Retinal pigment epithelial cell (primary cell): ENCODE measurements around the gene HSD17B8.

Source experiments
- DNase-seq: peaks from one replicate; pipeline ENCODE4 v3.0.0-alpha.2; 2010; ENCODE audit warnings: low read depth
- H3K4me3 ChIP-seq: 2 replicates; pipeline ENCODE4 v1.5.1; 2011; ENCODE audit warnings: mild to moderate bottlenecking, low read length, control low read depth, moderate library complexity
- TF ChIP-seq, protein P1 (sequence below): conservative IDR thresholded peaks from 2 replicates; pipeline ENCODE4 v1.5.1; 2011; ENCODE audit warnings: low read depth, low read length, control low read depth, inconsistent platforms

Gene HSD17B8

DNA sequence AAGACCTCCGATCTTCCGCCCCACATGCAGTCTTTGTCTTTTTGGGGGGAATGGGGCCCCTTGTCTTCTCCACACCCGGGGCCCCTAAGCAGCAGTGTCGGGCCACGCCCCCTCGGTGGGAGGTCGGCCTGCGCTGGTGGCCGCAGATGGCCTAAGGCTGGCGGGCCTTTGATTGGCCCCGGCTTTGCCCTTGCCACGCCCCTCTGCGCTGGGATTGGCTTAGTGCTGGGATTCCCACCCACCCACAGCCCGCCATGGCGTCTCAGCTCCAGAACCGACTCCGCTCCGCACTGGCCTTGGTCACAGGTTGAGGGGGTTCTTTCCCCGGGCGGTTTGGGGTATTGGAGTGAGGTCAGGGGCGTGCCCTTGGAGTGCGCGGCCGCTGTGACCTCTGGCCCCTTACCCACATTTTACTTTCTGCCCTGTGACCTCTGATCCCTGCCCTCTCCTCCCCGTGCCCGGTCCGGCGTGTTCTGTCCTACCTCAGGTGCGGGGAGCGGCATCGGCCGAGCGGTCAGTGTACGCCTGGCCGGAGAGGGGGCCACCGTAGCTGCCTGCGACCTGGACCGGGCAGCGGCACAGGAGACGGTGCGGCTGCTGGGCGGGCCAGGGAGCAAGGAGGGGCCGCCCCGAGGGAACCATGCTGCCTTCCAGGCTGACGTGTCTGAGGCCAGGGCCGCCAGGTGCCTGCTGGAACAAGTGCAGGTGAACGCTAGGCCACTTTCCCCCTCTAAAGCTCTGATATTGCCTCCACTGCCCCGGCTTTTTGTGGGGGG lies at the start of gene HSD17B8:
Gene HSD17B8, plus strand, starts transcription at position 241 of the 776 bp plus-strand sequence. Its CDS starts 14 bp downstream, at position 255.
- TF ChIP-seq, protein P1, sequence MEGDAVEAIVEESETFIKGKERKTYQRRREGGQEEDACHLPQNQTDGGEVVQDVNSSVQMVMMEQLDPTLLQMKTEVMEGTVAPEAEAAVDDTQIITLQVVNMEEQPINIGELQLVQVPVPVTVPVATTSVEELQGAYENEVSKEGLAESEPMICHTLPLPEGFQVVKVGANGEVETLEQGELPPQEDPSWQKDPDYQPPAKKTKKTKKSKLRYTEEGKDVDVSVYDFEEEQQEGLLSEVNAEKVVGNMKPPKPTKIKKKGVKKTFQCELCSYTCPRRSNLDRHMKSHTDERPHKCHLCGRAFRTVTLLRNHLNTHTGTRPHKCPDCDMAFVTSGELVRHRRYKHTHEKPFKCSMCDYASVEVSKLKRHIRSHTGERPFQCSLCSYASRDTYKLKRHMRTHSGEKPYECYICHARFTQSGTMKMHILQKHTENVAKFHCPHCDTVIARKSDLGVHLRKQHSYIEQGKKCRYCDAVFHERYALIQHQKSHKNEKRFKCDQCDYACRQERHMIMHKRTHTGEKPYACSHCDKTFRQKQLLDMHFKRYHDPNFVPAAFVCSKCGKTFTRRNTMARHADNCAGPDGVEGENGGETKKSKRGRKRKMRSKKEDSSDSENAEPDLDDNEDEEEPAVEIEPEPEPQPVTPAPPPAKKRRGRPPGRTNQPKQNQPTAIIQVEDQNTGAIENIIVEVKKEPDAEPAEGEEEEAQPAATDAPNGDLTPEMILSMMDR = no peak

GRCh38 chr6:33156561-33156960 lies 47.9 kb upstream of the HSD17B8 start:
- DNase-seq = no peak
- no peak overlapping the region for H3K4me3 ChIP-seq
- TF ChIP-seq, protein P1 = no peak

More for the DNA sequence above, at the start of gene HSD17B8:
- H3K4me3 ChIP-seq = peak within 1 kb of the TSS; percentile 80
- DNase-seq = peak; percentile 63

DNA sequence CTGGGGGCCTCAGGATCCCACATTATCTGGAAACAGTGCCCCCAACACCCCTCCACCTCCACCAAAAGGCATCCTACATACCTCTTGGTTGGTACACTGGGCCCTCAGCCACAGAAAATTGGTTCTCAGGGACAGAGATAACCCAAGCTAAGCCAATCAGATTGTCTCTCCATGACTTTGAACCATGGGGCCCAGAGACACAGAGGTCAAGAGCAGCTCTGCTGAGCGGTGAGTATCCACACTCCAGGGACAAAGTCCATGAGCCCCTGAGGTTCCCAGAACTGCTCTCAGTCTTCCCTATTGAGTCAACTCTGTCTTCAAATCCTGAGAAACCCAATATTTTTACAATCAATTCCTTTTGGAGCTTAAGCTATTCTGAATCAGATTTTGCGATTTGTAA lies 47.5 kb upstream of the HSD17B8 start:
- TF ChIP-seq, protein P1 = no peak
- no peak for DNase-seq
- no peak overlapping the region for H3K4me3 ChIP-seq

GRCh38 chr6:33160096-33160495 lies 44.4 kb upstream of the HSD17B8 start:
- TF ChIP-seq, protein P1 = no peak
- no peak for DNase-seq
- H3K4me3 ChIP-seq = no peak overlapping the region

- DNase-seq = peak; percentile 93
- H3K4me3 ChIP-seq = peak overlapping the region; percentile 41
- TF ChIP-seq, protein P1 = no peak
Measured at GRCh38 chr6:33160728-33161344, 43.6 kb upstream of the HSD17B8 start.

GRCh38 chr6:33161354-33162331 lies 42.8 kb upstream of the HSD17B8 start:
- H3K4me3 ChIP-seq = peak overlapping the region; percentile 41
- DNase-seq = no peak
- TF ChIP-seq, protein P1 = peak; percentile 90
